ENCODE data around the gene TBC1D2.

- TF ChIP-seq CTCF (IDR thresholded peaks at IDR 0.05; ENCODE audit: insufficient read depth, low read length, poor library complexity, severe bottlenecking), result no peak
- TF ChIP-seq EZH2phosphoT487 (conservative IDR thresholded peaks at IDR 0.05; ENCODE audit: low read length), result no peak
These were observed 16.6 kb upstream of the TBC1D2 start for GRCh38 chr9:98272083-98272482.

All from SU-DHL-6 (cell line).